H1 (cell line): Measurements from ENCODE around the gene BCL2L14. TPM values are rescaled to one million over a fixed set of nuclear protein-coding genes. Genes with fewer than 3 reads are reported as not detected.
A peak's percentile ranks its signal among the peaks of the same experiment; 100 is the strongest.

Experiments used
- CTCF ChIA-PET: fragments of 300-600 bp; sonication (Branson Sonifier 250); formaldehyde crosslinking; loops from one replicate; lab custom pipeline; 2021; ENCODE audit not compliant: partially characterized antibody; lab: Charles Lee
- POLR2A ChIA-PET: fragments of 300-600 bp; sonication (Branson Sonifier 250); formaldehyde crosslinking; loops from one replicate; lab custom pipeline; 2021; ENCODE audit warnings: inconsistent platforms; ENCODE audit not compliant: partially characterized antibody; lab: Charles Lee
- DNase-seq, 2 experiments: peaks; one replicate each; pipeline versions ENCODE4 v3.0.0 to v3.0.0-alpha.2; 2010 to 2022; ENCODE audit warnings: low spot score in 2 of 2, low read depth in 1 of 2, mixed read lengths in 1 of 2
- FAIRE-seq: peaks from 2 replicates; lab custom pipeline; 2011; peaks lifted over from hg19 to GRCh38; lab: Jason Lieb, UNC
- H2AFZ ChIP-seq: 2 replicates; pipeline ENCODE4 v1.8.1; 2012; ENCODE audit warnings: low read length, inconsistent platforms
- H2AK5ac ChIP-seq: 2 replicates; pipeline ENCODE4 v1.6.1; 2013; ENCODE audit warnings: low read depth, low read length
- H2BK120ac ChIP-seq: replicated peaks from 2 replicates; pipeline ENCODE3; 2013; ENCODE audit warnings: low read depth, low read length, inconsistent platforms
- H2BK12ac ChIP-seq: 2 replicates; pipeline ENCODE4 v1.6.1; 2013; ENCODE audit warnings: low read depth, low read length
- H2BK15ac ChIP-seq: 2 replicates; pipeline ENCODE4 v1.6.1; 2013; ENCODE audit warnings: low read length
- H2BK20ac ChIP-seq: 2 replicates; pipeline ENCODE4 v1.6.1; 2013; ENCODE audit warnings: low read length
- H2BK5ac ChIP-seq: 2 replicates; pipeline ENCODE4 v1.6.1; 2013; ENCODE audit warnings: low read depth, low read length
- H3K14ac ChIP-seq: 2 replicates; pipeline ENCODE4 v1.6.1; 2013; ENCODE audit warnings: inconsistent platforms; ENCODE audit not compliant: insufficient read length
- H3K18ac ChIP-seq: 2 replicates; pipeline ENCODE4 v1.6.1; 2013; ENCODE audit warnings: low read length; ENCODE audit errors: extremely low read depth
- H3K23ac ChIP-seq: 2 replicates; pipeline ENCODE4 v1.6.1; 2013; ENCODE audit warnings: inconsistent platforms; ENCODE audit not compliant: insufficient read length
- H3K23me2 ChIP-seq: 2 replicates; pipeline ENCODE4 v1.6.1; 2013; ENCODE audit warnings: low read depth, low read length
- H3K27ac ChIP-seq: 2 replicates; pipeline ENCODE4 v1.6.1; 2011; ENCODE audit warnings: low read depth, low read length, inconsistent platforms
- H3K27me3 ChIP-seq, 4 experiments: replicated peaks in 1 of 4; 1 replicate in 1 of 4; 2 replicates in 3 of 4; pipeline versions ENCODE4 v1.6.1 to v1.8.1; 2011 to 2013; ENCODE audit warnings: low read length in 3 of 4, mild to moderate bottlenecking in 3 of 4, inconsistent platforms in 2 of 4, mixed read lengths in 2 of 4, moderate library complexity in 1 of 4; ENCODE audit not compliant: control insufficient read depth in 3 of 4, insufficient read depth in 3 of 4; ENCODE audit errors: extremely low read depth in 1 of 4
- H3K36me3 ChIP-seq, 4 experiments: 2 replicates each; pipeline versions ENCODE4 v1.6.1 to v1.8.1; 2011 to 2013; ENCODE audit warnings: mild to moderate bottlenecking in 4 of 4, low read length in 3 of 4, moderate library complexity in 2 of 4, control low read depth in 1 of 4, inconsistent platforms in 1 of 4; ENCODE audit not compliant: insufficient read depth in 4 of 4, control insufficient read depth in 2 of 4
- H3K4ac ChIP-seq: replicated peaks from 2 replicates; pipeline ENCODE3; 2013; ENCODE audit warnings: low read length, low read depth, mixed read lengths, inconsistent platforms; ENCODE audit not compliant: insufficient read length
- H3K4me1 ChIP-seq, 4 experiments: replicated peaks in 1 of 4; 1 replicate in 1 of 4; 2 replicates in 3 of 4; pipeline versions ENCODE4 v1.6.1 to v1.8.1; 2011 to 2013; ENCODE audit warnings: low read length in 3 of 4, inconsistent platforms in 2 of 4, mixed read lengths in 1 of 4; ENCODE audit not compliant: insufficient read depth in 4 of 4, control insufficient read depth in 3 of 4
- H3K4me2 ChIP-seq, 2 experiments: 2 replicates each; pipeline versions ENCODE4 v1.6.1 to v1.8.1; 2011 to 2013; ENCODE audit warnings: low read depth in 2 of 2, low read length in 2 of 2, control low read depth in 1 of 2, inconsistent platforms in 1 of 2, mild to moderate bottlenecking in 1 of 2; ENCODE audit not compliant: insufficient read depth in 1 of 2
- H3K4me3 ChIP-seq, 4 experiments: fragments of 200-600, 300-600 bp in 1 of 4; sonication (generic), shearing (Covaris generic), sonication (Bioruptor Twin) in 1 of 4; 2 replicates each; pipeline versions ENCODE4 v1.5.1 to v1.8.1; 2011 to 2016; ENCODE audit warnings: low read length in 4 of 4, low read depth in 3 of 4, control low read depth in 2 of 4, inconsistent platforms in 2 of 4, mild to moderate bottlenecking in 2 of 4, mixed read lengths in 1 of 4, moderate library complexity in 1 of 4; ENCODE audit not compliant: insufficient read depth in 2 of 4; ENCODE audit errors: extremely low read depth in 1 of 4
- H3K56ac ChIP-seq: replicated peaks from 2 replicates; pipeline ENCODE3; 2013; ENCODE audit warnings: low read depth, mild to moderate bottlenecking, mixed read lengths, low read length, inconsistent platforms; ENCODE audit not compliant: insufficient read length
- H3K79me1 ChIP-seq: 2 replicates; pipeline ENCODE4 v1.6.1; 2013; ENCODE audit warnings: low read depth, low read length, control low read depth
- H3K79me2 ChIP-seq, 2 experiments: 2 replicates each; pipeline versions ENCODE4 v1.6.1 to v1.8.1; 2012 to 2013; ENCODE audit warnings: low read length in 2 of 2, mild to moderate bottlenecking in 2 of 2, inconsistent platforms in 1 of 2; ENCODE audit not compliant: insufficient read depth in 2 of 2, control insufficient read depth in 1 of 2
- H3K9ac ChIP-seq, 4 experiments: replicated peaks in 1 of 4; 1 replicate in 1 of 4; 2 replicates in 3 of 4; pipeline versions ENCODE4 v1.6.1 to v1.8.1; 2011 to 2013; ENCODE audit warnings: low read depth in 3 of 4, low read length in 3 of 4, control low read depth in 2 of 4, mild to moderate bottlenecking in 2 of 4, moderate library complexity in 2 of 4, inconsistent platforms in 1 of 4; ENCODE audit errors: extremely low read depth in 1 of 4
- H3K9me3 ChIP-seq, 2 experiments: 2 replicates each; pipeline versions ENCODE4 v1.6.1 to v1.8.1; 2012 to 2013; ENCODE audit warnings: mild to moderate bottlenecking in 2 of 2, moderate library complexity in 2 of 2, control low read depth in 1 of 2, inconsistent platforms in 1 of 2, low read depth in 1 of 2, low read length in 1 of 2, mixed read lengths in 1 of 2; ENCODE audit not compliant: insufficient read depth in 2 of 2
- H4K20me1 ChIP-seq, 2 experiments: replicated peaks in 1 of 2; 2 replicates each; pipeline versions ENCODE3 to v1.8.1; 2011 to 2013; ENCODE audit warnings: inconsistent platforms in 2 of 2, low read length in 2 of 2, mild to moderate bottlenecking in 1 of 2; ENCODE audit not compliant: insufficient read depth in 2 of 2, control insufficient read depth in 1 of 2
- H4K5ac ChIP-seq: 2 replicates; pipeline ENCODE4 v1.6.1; 2013; ENCODE audit warnings: low read length, low read depth, mixed read lengths, inconsistent platforms; ENCODE audit not compliant: insufficient read length
- H4K8ac ChIP-seq: 2 replicates; pipeline ENCODE4 v1.8.0; 2013; ENCODE audit warnings: mild to moderate bottlenecking, moderate library complexity, low read length, inconsistent platforms; ENCODE audit not compliant: insufficient read depth; ENCODE audit errors: extremely low read depth
- H4K91ac ChIP-seq: replicated peaks from 2 replicates; pipeline ENCODE3; 2013; ENCODE audit warnings: low read length, mixed read lengths, inconsistent platforms; ENCODE audit not compliant: insufficient read length
- BACH1 ChIP-seq: IDR thresholded peaks from 2 replicates; pipeline ENCODE4 v1.6.1; 2012; ENCODE audit warnings: low read length, improper control_type of control experiment
- BCL11A ChIP-seq, 2 experiments: IDR thresholded peaks; one replicate each; pipeline ENCODE4 v1.6.1; 2011; ENCODE audit warnings: low read depth in 2 of 2, low read length in 2 of 2, mild to moderate bottlenecking in 2 of 2
- CHD2 ChIP-seq: IDR thresholded peaks from 2 replicates; pipeline ENCODE4 v1.6.1; 2012; ENCODE audit warnings: low read length, improper control_type of control experiment
- JUN ChIP-seq: IDR thresholded peaks from 2 replicates; pipeline ENCODE4 v1.6.1; 2011; ENCODE audit warnings: low read depth, mild to moderate bottlenecking, improper control_type of control experiment, low read length
- KDM1A ChIP-seq: fragments of 200-600, 300-600 bp; sonication (generic); IDR thresholded peaks from 2 replicates; pipeline ENCODE4 v1.7.1; 2016; ENCODE audit warnings: mild to moderate bottlenecking, low read length, borderline replicate concordance
- WGBS, 2 experiments: shearing (Covaris generic) in 1 of 2; methylation state at CpG; one replicate each; pipeline versions ENCODE4 v1.1.6 to v1.1.7; 2013 to 2015; ENCODE audit warnings: low lambda C conversion rate in 2 of 2, mixed read lengths in 2 of 2, inconsistent platforms in 1 of 2, low coverage in 1 of 2, missing lambda C conversion rate in 1 of 2; ENCODE audit not compliant: insufficient replicate concordance in 2 of 2, insufficient coverage in 1 of 2, insufficient read length in 1 of 2; ENCODE audit errors: extremely low coverage in 1 of 2, missing lambda C conversion rate in 1 of 2; 5-methylcytosine and 5-hydroxymethylcytosine counted together
- polyA plus RNA-seq, 7 experiments: library from polyadenylated mRNA; depleted of rRNA in 3 of 7; stranded (reverse) in 5 of 7; unstranded in 2 of 7; fragments of >200 nt in 5 of 7; fragments of 200-250 nt in 2 of 7; gene quantifications; 1 replicate in 5 of 7; 2 replicates in 1 of 7; 4 replicates in 1 of 7; pipeline versions ENCODE4 v1.2.1 to v1.2.3, GENCODE V29; 2011 to 2013; ENCODE audit warnings: missing spikeins in 2 of 7, mixed read lengths in 2 of 7
- total RNA-seq: library from RNA; stranded (reverse); fragmentation: NEBNext Ultra II Directional; extraction: Animal tissue kit (Norgen Biotek cat#: 25700); gene quantifications from 2 replicates; pipeline ENCODE4 v1.2.1, GENCODE V29; 2021
- TF ChIP-seq, protein P1 (sequence below), 3 experiments: IDR thresholded peaks; 1 replicate in 2 of 3; 2 replicates in 1 of 3; pipeline versions ENCODE4 v1.5.1 to v1.6.1; 2011; ENCODE audit warnings: low read length in 3 of 3, mild to moderate bottlenecking in 3 of 3, inconsistent platforms in 2 of 3, low read depth in 1 of 3, moderate library complexity in 1 of 3; ENCODE audit not compliant: insufficient read depth in 1 of 3; ENCODE audit errors: control extremely low read depth in 1 of 3
- TF ChIP-seq, protein P2 (sequence below): IDR thresholded peaks from 2 replicates; pipeline ENCODE4 v1.6.1; 2012; ENCODE audit warnings: inconsistent platforms
- TF ChIP-seq, protein P3 (sequence below): IDR thresholded peaks from 2 replicates; pipeline ENCODE4 v1.6.1; 2012; ENCODE audit warnings: inconsistent platforms

BCL2L14 gene
- total and polyA plus RNA-seq, 2 of the 8 experiments (the other 6 are each of a cell fraction or from before 2014, with no cell fraction given), result 0.80 to 2.4 TPM

DNA sequence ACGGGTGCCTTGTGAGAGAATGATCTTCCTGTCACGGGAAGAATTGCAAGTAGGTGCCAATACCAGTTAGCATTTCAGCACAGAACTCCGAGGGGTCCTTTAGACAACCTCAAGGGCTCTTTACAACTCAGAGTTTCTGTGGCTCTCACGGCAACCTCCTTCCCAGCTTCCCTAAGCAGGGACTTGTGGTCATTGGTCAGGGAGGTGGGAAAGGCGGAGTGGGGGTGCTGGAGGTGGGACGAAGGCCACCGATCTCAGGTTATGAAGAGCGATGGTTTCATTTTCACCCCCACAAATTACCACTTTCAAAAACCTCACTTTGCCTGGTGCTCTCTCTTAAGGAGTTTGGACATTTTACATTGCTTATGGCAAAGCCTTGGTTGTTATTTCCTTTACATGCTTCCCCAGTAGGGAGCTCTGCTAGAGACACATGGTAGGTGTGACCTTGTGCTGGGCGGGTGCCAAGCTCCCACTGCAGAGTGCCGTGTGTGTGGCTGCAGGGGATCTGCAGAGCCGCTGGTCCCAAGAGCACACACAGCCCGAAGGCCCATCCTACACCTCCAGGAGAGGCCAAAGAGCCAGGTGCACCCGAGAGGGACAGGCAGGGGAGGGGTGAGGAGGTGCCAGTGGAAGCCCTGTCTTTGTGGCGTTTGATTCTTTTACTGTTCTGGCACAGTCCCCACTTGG is 21.4 kb downstream of the BCL2L14 start:
- FAIRE-seq (no peak), DNase-seq (peak in 1 of 2 experiments; percentile 46)
- Histone ChIP-seq H3K27me3 (peaks cover 0 to 2% (median 0%) of the 10 kb centered on the region in 4 experiments; a peak in 1 of 7 replicates), H2BK120ac (no peak overlapping the region), H2AFZ (no peak overlapping the region), H2AK5ac (no peak overlapping the region), H3K4me3 (no peak overlapping the region), H4K20me1 (no peaks in the 10 kb centered on the region), H3K4me2 (no peak overlapping the region), H2BK15ac (no peak overlapping the region), H4K5ac (no peak overlapping the region), H3K9ac (no peak overlapping the region), H3K4me1 (peaks cover 7 to 14% (median 10%) of the 10 kb centered on the region in 4 experiments), H3K79me2 (no peaks in the 10 kb centered on the region), H3K56ac (no peak overlapping the region), H2BK12ac (no peak overlapping the region), H3K23ac (no peak overlapping the region), H4K8ac (peak overlapping the region; percentile 11; the same call in 1 of the 2 replicates), H4K91ac (peak overlapping the region; percentile 46), H3K9me3 (0 out of 4 replicates have a peak, but pooled peaks cover 0 to 2% of the 10 kb centered on the region in 2 experiments), H2BK5ac (no peak overlapping the region), H3K27ac (no peak overlapping the region), H3K79me1 (no peaks in the 10 kb centered on the region), H3K36me3 (no peaks in the 10 kb centered on the region), H3K23me2 (no peaks in the 10 kb centered on the region; the same call in 1 of the 2 replicates), H3K18ac (no peak overlapping the region), H3K4ac (no peak overlapping the region), H3K14ac (no peak overlapping the region), H2BK20ac (no peak overlapping the region)
- WGBS, 2 experiments, result 92% methylated on average over 14 of the region's 14 CpGs; no CpG with 5 or more reads in 1 of the 2 experiments
- ChIA-PET CTCF (interaction anchor here (1.1 to 2.0 kb wide), 2 partner anchors 10 to 243 kb away, joined by 5 to 6 read pairs; no protein-coding TSS in a partner anchor), POLR2A (interaction anchor here (1.1 kb wide), 1 partner anchor 174 kb away, joined by 3 read pairs; the partner anchor contains the start of gene LRP6)
- TF ChIP-seq BACH1 (no peak), CHD2 (no peak), JUN (no peak), KDM1A (no peak), BCL11A (IDR thresholded peaks at IDR 0.05; ENCODE audit: low read depth in 2 of 2, low read length in 2 of 2) (no peak)
- TF ChIP-seq, protein P1, sequence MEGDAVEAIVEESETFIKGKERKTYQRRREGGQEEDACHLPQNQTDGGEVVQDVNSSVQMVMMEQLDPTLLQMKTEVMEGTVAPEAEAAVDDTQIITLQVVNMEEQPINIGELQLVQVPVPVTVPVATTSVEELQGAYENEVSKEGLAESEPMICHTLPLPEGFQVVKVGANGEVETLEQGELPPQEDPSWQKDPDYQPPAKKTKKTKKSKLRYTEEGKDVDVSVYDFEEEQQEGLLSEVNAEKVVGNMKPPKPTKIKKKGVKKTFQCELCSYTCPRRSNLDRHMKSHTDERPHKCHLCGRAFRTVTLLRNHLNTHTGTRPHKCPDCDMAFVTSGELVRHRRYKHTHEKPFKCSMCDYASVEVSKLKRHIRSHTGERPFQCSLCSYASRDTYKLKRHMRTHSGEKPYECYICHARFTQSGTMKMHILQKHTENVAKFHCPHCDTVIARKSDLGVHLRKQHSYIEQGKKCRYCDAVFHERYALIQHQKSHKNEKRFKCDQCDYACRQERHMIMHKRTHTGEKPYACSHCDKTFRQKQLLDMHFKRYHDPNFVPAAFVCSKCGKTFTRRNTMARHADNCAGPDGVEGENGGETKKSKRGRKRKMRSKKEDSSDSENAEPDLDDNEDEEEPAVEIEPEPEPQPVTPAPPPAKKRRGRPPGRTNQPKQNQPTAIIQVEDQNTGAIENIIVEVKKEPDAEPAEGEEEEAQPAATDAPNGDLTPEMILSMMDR (IDR thresholded peaks at IDR 0.05; ENCODE audit: control extremely low read depth in 1 of 3, insufficient read depth in 1 of 3, low read depth in 1 of 3, low read length in 3 of 3), result no peak
- TF ChIP-seq, protein P2, sequence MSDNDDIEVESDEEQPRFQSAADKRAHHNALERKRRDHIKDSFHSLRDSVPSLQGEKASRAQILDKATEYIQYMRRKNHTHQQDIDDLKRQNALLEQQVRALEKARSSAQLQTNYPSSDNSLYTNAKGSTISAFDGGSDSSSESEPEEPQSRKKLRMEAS, result peak; percentile 57
- TF ChIP-seq, protein P3, sequence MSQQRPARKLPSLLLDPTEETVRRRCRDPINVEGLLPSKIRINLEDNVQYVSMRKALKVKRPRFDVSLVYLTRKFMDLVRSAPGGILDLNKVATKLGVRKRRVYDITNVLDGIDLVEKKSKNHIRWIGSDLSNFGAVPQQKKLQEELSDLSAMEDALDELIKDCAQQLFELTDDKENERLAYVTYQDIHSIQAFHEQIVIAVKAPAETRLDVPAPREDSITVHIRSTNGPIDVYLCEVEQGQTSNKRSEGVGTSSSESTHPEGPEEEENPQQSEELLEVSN, result peak; percentile 54; the same call in 1 of the 2 replicates
